NCI-H1048 (cell line): ENCODE data around the gene CD14.
"Not testable (repeated sequence)": the region's sequence is repeated elsewhere in the genome, so short reads cannot be mapped to it uniquely, and the experiment has no call there.

Experiments
- DNase-seq: peaks from one replicate; lab custom pipeline; 2025; lab: John Stamatoyannopoulos, UW

The CD14 gene

DNA sequence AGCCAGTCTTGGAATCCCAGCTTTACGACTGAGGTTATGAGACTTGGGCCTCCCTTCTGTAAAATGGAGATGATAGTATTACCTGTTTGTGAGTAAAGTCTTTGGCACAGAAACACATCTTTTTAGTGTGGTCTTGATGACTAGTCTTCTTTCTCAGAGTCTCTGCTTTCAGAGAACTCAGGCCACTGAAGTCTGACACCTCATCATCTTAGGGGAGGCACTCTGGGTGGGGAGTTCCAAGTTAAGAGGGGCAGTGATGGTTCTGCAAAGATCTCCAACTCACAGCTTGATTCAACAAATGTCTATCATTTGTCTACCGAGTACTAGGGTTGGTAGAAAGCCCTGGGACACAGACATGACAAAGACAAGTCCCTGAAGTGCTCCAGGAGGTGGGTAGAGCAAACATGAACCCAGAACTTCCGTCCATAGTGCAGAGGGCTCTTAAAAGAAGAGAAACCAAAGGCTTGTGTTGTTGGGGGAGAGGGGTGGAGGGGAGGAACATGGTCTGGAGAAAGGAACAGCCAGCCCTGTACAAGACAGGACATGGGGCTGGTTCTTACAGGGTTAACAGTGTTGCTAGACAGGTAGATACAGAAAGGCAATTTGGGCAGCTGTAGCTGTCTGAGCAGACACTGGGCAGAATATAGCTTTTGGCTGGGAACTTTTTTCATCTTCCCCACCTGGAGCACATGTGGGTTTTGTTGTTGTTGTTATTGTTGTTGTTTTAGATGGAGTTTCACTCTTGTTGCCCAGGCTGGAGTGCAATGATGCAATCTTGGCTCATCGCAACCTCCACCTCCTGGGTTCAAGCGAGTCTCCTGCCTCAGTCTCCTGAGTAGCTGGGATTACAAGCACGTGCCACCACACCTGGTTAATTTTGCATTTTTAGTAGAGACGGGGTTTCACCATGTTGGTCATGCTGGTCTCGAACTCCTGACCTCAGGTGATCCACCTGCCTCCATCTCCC, 2.6 kb upstream of the CD14 start:
- DNase-seq: no peak

DNA sequence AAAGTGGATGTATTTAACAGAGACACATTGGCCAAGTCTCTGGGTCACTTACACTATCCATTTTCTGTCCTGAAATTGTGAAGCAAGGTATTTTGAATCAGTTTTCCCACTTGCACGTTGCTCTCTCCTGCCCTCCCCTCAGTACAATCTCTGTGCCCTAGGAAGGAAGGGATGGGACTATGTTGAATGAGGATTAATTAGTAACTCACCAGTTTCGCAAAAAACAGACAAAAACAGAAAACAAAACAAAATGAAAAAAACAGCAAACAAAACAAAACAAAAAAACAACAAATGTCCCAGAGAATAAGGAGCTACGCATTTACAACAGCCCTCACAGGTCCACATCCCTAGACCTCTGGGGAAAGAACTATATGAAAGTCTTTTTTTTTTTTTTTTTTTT, 1.1 kb upstream of the CD14 start:
- DNase-seq: no peak

DNA sequence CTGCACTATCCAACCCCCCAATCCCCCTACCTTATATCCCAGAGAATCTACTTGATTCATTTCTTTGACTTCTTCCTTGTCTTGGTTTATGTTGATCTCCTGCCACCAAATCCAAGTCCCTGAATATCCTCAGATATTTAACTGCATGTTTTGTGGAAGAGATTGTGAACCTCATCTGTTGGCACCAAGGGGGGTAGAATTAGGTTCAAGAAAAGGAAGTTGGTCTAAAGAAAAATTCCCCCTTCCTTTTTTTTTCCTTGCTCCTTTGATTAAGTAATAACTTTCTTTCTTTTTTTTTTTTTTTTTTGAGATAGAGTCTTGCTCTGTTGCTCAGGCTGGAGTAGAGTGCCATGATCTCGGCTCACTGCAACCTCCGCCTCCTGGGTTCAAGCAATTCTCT, 526 bp upstream of the CD14 start:
- no peak for DNase-seq

DNA sequence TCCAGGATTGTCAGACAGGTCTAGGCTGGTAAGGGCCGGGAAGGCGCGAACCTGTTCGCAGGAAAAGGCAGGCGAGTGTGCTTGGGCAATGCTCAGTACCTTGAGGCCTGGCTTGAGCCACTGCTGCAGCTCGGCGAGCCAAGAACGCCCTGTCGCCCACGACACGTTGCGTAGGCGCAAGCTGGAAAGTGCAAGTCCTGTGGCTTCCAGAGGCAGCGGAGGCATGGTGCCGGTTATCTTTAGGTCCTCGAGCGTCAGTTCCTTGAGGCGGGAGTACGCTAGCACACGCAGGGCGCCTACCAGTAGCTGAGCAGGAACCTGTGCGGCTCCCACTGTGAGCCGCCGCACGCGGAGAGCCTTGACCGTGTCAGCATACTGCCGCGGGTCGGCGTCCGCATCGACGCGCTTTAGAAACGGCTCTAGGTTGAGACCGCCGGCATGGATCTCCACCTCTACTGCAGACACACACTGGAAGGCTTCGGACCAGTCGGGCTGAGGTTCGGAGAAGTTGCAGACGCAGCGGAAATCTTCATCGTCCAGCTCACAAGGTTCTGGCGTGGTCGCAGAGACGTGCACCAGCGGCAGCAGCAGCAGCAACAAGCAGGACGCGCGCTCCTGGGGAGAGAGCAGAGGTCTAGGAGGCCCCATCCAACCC, 482 bp downstream of the CD14 start:
- DNase-seq: no peak

DNA sequence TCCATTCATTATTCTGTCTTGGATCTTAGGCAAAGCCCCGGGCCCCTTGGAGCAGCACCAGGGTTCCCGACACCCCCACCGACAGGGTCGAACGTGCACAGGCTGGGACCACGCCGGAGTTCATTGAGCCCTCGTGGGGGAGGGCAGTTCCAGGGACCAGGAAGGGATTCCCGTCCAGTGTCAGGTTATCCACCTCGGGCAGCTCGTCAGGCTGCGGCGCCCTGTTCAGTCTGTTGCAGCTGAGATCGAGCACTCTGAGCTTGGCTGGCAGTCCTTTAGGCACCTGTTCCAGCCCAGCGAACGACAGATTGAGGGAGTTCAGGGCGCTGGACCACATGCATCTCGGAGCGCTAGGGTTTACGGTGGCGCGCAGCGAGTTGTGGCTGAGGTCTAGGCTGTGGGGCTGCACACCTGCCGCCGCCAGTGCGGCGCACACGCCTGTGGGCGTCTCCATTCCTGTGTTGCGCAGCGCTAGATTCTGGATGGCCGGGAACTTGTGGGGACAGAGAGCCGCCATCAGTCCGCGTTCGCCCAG, 1.1 kb downstream of the CD14 start:
- no peak for DNase-seq

DNA sequence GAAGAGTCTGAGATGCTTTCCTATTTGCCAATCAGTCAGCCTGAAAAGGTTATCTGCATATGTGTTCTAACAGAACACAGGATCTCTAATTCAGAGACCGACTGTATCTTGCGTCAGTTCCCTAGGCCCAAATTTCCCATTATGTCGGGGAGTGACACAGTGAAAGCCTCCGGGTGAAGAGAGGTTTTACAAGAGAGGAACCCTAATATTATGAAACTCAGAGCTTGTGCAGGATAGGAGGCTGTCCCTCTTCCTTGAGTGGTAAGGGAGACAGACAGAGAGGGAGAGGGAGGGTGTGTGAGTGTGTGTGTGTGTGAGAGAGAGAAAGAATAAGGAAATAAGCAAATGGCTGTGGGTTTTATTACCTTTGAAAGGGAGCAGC, 1.9 kb downstream of the CD14 start:
- no peak for DNase-seq

DNA sequence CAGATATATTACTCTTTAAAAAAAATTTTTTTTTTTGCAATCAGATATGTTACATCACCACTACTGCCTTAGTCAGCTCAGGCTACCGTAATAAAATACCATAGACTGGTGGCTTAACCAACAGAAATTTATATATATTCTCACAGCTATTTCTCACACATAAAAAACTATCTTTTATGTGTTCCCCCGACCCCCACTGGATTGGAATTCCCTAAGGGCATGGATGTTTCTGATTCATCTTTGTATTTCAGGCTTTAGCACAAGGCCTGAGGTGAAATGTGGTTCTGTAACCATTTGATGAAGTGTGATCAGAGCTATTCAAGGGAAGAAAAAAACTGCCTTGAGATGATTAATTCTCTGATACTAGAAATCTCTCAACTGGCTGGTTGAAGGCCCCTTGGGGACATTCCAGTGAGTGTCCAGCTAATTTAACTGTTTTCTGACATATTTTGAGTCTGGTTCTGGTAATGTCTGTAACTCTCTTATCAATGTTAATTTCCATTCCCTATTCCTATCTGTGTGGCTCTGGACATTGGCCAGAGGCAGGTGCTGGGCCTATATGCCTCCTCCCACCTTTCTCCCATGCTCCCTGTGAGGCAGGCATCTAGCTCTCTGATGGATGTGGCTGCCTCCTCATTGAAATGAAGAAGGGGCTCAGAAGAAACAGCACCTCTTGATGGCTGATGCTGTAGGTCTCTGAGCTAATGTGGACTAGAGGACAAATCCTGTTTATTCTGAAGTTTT, 2.5 kb downstream of the CD14 start:
- no peak for DNase-seq

DNA sequence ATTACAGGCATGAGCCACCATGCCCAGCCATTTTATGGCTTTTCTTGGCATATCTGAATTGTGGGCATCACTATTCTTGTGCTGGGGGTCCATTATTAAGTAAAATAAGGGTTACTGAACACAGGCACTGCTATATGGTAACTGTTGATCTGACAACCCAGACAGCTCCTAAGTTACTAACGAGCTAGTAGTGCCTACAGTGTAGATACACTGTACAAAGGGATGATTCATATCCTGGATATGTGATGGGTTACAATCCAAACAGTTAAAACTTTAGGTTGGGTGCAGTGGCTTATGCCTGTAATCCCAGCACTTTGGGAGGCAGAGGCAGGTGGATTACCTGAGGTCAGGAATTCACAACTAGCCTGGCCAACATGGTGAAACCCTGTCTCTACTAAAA, 4.3 kb downstream of the CD14 start:
- no peak for DNase-seq

DNA sequence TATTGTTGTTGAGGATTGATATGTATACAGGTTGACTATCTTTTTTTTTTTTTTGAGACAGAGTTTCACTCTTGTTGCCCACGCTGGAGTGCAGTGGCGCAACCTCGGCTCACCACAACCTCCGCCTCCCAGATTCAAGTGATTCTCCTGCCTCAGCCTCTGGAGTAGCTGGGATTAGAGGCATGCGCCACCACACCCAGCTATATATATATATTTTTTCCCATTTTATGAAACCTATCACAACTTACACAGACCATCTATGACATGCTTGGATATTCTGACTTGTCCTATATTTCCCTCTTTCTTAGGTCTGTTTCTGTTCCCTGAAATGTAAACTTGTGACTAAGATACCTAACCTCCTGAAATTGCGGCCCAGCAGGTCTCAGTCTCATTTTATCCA, 5.0 kb downstream of the CD14 start:
- DNase-seq: no peak

DNA sequence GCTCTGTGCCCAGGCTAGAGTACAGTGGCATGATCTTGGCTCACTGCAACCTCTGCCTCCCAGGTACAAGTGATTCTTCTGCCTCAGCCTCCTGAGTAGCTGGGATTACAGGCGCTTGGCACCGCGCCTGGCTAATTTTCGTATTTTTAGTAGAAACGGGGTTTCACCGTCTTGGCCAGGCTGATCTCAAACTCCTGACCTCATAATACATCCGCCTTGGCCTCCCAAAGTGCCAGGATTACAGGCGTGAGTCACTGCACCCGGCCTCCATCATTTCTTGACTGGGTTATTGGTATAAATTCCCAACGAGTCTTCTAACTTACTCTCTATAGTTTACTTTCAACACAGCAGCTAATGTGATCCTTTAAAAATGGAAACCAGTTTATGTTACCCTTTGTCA, 8.1 kb downstream of the CD14 start:
- DNase-seq: not testable (repeated sequence)

DNA sequence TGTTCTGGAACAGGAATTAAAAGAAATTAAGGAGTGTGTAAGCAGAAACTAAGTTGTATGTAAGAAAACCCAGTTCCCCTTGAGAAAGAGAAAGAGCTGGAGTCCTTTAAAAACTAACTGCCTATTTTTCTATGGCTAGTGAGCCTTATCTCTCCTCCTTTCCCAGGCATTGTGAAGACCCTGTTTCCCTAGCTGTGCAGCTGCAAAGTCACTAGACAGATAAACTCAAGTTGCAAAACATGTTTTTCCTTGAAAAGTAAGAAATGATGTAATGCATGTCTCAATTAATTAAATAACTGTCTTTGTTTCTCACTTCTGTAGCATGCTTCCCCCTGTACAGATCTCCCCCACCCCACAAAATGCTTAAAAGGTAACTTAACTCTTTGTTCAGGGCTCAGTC, 9.9 kb downstream of the CD14 start:
- DNase-seq: not testable (repeated sequence)

DNA sequence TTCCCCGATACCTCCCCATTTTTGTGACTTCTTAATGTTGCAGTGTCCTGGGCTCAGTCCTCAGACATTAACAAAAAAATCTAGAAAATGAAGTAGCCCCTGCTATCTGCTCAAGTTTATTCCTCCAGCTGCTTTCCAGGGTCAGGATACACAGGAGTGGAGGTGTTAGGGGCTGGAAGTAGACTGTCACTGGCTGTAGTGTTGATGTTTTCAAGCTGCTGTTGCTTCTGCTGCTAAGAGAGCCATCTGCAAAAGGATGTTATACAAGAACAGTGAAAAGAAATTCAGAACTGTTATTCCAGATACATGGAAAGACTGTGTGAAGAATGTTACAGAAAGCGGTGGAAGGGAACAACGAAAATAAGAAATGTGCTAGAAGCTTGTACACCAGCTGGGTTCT, 10.7 kb downstream of the CD14 start:
- DNase-seq: no peak

DNA sequence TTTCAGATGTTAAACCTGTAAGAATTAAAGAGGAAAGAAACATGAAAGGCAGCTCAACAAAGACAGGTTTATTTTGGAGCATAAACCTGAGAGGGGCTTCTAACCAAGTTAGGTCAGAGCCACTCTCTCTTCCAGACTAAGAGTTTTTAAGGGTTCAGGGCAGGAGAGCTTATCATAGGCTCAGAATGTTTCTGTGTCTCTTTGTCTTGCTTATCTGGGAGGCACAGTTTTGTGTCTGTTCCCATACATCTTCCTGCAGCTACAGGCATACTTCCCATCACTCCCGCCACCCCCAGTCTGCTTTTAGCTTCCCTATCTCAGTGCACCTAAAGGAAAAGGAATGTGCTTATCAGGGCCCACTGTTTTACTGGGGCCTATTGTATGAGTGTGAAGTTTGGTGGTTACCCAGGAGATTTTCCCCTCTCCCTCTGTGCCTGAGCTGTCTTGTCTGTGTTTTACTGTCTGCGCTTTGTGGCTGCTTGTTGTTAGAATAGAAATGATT, 21.9 kb downstream of the CD14 start:
- no peak for DNase-seq

DNA sequence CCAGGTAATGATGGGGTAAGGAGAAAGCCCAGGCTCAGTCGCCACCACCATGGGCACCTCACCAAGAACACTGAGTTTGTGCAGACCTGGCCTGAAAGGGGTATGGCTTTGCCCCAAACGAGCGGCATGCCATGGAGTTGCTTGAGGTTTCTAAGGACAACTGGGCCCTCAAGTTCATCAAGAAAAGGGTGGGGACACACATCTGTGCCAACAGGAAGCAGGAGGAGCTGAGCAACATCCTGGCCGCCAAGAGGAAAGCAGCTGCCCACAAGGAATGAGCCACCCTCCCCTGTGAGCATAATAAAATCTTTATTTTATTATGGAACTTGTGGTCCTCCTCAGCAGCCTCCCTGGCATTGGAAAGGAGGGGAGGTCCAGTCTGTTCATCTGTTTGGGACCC, 23.8 kb downstream of the CD14 start:
- DNase-seq: no peak

DNA sequence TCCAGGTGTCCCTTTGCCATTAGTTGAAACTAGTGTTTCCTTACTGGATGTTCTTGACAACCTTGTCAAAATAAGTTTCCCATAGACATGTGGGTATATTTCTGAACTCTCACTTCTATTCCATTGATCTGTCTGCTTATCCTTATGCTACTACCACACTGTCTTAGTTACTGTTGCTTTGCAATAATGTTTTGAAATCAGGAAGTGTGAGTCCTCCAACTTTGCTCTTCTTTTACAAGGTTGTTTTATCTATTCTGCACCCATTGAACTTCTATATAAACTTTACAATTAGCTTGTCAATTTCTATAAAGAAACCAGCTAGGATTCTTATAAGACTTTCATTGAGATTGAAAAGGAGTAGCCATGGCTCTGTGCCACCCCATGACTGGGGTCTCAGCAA, 24.3 kb downstream of the CD14 start:
- DNase-seq: no peak

DNA sequence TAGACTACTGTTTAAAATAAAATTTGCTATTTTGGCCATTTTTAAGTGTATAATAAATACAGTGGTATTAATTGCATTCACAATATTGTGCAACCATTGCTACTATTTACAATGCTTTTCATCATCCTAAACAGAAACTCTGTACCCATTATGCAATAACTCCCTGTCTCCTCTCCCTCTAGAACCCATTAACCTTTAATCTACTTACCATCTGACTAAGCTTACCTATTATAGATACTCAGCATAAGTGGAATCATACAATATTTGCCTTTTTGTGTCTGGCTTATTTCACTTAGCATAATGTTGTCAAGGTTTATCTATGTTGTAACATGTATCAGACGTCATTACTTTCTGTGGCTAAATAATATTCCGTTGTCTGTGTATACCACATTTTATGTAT, 25.9 kb downstream of the CD14 start:
- DNase-seq: no peak

DNA sequence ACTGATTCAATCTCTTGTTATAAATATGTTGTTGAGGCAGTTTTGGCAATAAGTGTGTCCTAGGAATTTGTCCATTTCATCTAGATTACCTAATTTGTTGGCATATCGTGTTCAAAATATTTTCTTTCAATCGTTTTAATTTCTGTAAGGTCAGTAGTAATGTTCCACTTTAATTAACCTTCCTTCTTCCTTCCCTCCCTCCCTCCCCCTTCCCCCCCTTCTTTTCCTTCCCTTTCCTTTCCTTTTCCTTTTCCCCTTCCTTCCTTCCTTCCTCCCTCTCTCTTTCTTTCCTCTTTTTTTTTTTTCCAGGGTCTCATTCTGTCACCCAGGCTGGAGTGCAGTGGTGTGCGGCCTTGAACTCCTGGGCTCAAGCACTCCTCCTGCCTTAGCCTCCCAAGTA, 27.1 kb downstream of the CD14 start:
- no peak for DNase-seq

DNA sequence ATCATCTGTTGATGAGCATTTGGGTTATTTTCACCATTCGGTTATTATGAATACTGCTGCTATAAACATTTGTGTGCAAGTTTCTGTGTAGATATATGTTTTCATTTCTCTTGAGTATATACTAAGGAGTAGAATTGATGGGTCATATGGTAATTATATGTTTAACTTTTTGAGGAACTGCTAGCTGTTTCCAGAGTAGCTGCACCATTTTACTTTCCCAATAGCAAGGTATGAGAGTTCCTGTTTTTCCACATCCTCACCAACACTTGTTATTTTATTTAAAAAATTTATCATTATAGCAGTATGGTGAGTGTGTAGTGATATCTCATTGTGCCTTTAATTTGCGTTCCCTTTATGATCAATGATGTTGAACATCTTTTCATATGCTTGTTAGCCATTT, 29.2 kb downstream of the CD14 start:
- DNase-seq: no peak

DNA sequence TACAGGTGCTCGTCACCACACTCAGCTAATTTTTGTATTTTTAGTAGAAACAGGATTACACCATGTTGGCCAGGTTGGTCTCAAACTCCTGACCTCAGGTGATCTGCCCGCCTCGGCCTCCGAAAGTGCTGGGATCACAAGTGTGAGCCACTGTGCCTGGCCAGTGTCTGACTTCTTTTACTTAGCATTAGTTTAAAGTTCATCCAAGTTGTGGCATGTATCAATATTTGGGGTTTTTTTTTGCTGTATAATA, 29.6 kb downstream of the CD14 start:
- not testable (repeated sequence) for DNase-seq

DNA sequence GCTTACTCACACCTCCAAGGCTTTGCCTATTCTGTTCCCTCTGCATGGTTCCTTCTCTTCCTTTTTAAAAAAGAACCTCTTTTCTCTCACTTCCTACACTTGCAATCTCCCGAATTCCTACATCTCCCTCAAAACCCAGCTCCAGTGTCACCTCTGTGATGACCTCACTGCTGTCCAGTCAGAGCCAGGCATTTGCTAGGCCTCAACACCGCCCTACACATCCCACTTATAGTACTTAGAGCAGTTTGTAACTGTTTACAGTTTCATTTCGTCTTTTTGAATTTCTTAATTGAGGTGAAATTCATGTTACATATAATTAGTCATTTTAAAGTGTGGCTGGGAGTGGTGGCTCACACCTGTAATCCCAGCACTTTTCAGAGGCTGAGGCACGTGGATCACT, 30.8 kb downstream of the CD14 start:
- no peak for DNase-seq

DNA sequence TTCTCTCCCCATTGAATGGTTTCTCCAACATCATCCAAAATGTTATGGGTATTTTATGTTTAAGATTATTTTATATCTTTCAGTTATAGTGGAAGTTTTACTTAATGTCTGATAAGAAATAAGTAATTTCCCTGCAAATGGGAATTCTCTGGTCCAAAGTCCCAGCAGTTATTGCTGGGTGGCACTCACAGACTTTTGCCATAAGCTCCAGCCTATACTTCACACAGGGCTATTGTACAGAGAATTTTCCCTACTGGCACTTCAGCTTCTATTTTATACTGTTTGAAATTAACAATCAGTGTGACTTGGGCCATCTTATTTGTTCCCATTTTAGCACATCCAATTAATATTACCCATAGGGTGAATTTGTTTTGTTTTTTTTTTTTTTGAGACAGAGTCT, 32.9 kb downstream of the CD14 start:
- DNase-seq: no peak

DNA sequence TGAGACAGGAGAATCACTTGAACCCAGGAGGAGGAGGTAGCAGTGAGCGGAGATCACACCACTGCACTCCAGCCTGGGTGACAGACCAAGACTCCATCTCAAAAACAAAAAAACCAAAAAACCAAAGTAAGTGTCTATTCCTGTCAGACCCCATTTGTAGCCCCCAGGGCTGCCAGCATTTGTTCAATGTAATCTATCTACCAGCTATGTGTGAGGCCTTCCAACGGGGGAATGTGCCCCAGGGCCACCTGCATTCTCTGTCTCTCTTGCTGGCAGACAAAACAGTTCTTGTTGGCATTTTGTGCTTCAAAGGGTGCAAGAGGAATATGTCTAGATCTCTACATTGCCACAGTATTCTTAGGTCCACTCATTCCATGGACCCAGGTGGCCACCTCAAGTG, 34.1 kb downstream of the CD14 start:
- DNase-seq: no peak

DNA sequence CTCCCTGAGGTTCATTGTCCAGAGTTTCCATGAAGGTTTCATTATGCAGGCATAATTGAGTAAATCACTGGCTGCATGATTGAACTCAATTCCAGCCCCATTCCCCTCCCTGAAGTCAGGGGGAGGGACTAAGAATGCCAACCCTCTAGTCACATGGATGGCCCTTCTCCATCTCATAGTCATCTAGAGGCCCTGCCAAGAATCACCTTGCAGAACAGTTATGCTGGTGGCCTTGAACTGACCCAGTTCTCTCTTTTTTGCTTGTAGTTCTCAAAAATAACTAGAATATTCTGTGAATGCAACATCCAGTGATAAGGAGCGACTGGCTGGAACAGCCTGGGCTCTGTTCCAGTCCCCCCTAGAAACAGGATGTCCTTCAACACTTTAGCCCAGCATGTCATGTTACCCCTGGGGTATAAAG, 36.6 kb downstream of the CD14 start:
- no peak for DNase-seq
